ENCODE results near the gene NOX5.

DNA sequence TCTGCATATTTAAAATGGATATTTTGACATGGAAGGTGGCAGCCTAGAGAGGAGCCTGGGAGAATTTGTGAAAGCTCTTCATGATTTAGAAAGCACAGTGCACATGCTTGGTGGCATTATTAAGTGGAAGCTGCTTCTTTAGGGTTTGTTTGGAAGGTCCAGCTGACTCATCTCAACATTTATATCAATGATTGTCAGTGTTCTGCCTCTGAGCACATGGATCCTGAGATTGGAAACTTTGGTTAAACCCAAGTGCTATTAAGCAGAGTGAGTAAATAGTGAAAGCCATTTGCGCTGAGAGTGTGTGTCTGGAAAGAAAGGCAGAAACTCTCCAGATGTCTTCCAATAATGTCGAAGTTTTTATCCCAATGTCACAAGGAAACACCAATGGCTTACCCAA lies 7.4 kb downstream of the NOX5 start:
- TF ChIP-seq, protein P1, sequence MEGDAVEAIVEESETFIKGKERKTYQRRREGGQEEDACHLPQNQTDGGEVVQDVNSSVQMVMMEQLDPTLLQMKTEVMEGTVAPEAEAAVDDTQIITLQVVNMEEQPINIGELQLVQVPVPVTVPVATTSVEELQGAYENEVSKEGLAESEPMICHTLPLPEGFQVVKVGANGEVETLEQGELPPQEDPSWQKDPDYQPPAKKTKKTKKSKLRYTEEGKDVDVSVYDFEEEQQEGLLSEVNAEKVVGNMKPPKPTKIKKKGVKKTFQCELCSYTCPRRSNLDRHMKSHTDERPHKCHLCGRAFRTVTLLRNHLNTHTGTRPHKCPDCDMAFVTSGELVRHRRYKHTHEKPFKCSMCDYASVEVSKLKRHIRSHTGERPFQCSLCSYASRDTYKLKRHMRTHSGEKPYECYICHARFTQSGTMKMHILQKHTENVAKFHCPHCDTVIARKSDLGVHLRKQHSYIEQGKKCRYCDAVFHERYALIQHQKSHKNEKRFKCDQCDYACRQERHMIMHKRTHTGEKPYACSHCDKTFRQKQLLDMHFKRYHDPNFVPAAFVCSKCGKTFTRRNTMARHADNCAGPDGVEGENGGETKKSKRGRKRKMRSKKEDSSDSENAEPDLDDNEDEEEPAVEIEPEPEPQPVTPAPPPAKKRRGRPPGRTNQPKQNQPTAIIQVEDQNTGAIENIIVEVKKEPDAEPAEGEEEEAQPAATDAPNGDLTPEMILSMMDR (conservative IDR thresholded peaks at IDR 0.05; ENCODE audit: low read depth, low read length): no peak
- TF ChIP-seq POLR2A (IDR thresholded peaks at IDR 0.05; ENCODE audit: low read depth, low read length) (no peak), RCOR1 (IDR thresholded peaks at IDR 0.05; ENCODE audit: insufficient replicate concordance, low read length) (no peak), MXI1 (IDR thresholded peaks at IDR 0.05; ENCODE audit: borderline replicate concordance, low read depth, low read length) (no peak)
- TF ChIP-seq, protein P2, sequence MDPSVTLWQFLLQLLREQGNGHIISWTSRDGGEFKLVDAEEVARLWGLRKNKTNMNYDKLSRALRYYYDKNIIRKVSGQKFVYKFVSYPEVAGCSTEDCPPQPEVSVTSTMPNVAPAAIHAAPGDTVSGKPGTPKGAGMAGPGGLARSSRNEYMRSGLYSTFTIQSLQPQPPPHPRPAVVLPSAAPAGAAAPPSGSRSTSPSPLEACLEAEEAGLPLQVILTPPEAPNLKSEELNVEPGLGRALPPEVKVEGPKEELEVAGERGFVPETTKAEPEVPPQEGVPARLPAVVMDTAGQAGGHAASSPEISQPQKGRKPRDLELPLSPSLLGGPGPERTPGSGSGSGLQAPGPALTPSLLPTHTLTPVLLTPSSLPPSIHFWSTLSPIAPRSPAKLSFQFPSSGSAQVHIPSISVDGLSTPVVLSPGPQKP (IDR thresholded peaks at IDR 0.05; ENCODE audit: borderline replicate concordance, low read depth, low read length): no peak
